KMS-11 (cell line): ENCODE measurements around the gene PPP2R5B.

Experiments
- H2AFZ ChIP-seq: fragments of 200-600 bp; sonication (generic); 2 replicates; pipeline ENCODE4 v1.6.1; 2016; ENCODE audit warnings: antibody characterized with exemption, mixed run types, low read depth
- H3K27ac ChIP-seq: fragments of 200-600 bp; sonication (generic); 2 replicates; pipeline ENCODE4 v1.6.1; 2016; ENCODE audit warnings: mild to moderate bottlenecking, mixed run types
- H3K27me3 ChIP-seq: fragments of 200-600 bp; sonication (generic); 2 replicates; pipeline ENCODE4 v1.6.1; 2017; ENCODE audit warnings: mild to moderate bottlenecking, low read depth, mixed run types, moderate library complexity; ENCODE audit not compliant: insufficient read depth
- H3K36me3 ChIP-seq: fragments of 200-600 bp; sonication (generic); 2 replicates; pipeline ENCODE4 v1.6.1; 2017; ENCODE audit warnings: mild to moderate bottlenecking, mixed run types; ENCODE audit not compliant: insufficient read depth
- H3K4me1 ChIP-seq: fragments of 200-600 bp; sonication (generic); 2 replicates; pipeline ENCODE4 v1.6.1; 2016; ENCODE audit warnings: mild to moderate bottlenecking, low read depth, mixed run types; ENCODE audit not compliant: poor library complexity, severe bottlenecking
- H3K4me2 ChIP-seq: fragments of 200-600 bp; sonication (generic); 2 replicates; pipeline ENCODE4 v1.7.0; 2016; ENCODE audit warnings: mild to moderate bottlenecking, mixed run types
- H3K4me3 ChIP-seq: fragments of 200-600 bp; sonication (generic); IDR thresholded peaks from 2 replicates; pipeline ENCODE4 v1.6.1; 2017; ENCODE audit warnings: low read depth, low read length, mixed read lengths; ENCODE audit not compliant: insufficient read depth
- H3K79me2 ChIP-seq: fragments of 200-600 bp; sonication (generic); 2 replicates; pipeline ENCODE4 v1.6.1; 2016; ENCODE audit warnings: low read depth, mixed run types; ENCODE audit not compliant: insufficient read depth
- H3K9ac ChIP-seq: fragments of 200-600 bp; sonication (generic); 2 replicates; pipeline ENCODE4 v1.6.1; 2016; ENCODE audit warnings: mild to moderate bottlenecking, mixed run types
- H4K20me1 ChIP-seq: fragments of 200-600 bp; sonication (generic); 2 replicates; pipeline ENCODE4 v1.6.1; 2016; ENCODE audit warnings: mild to moderate bottlenecking, mixed run types; ENCODE audit not compliant: insufficient read depth
- TF ChIP-seq, protein P1 (sequence below): fragments of 200-600 bp; sonication (generic); conservative IDR thresholded peaks from 2 replicates; pipeline ENCODE4 v1.6.1; 2017; ENCODE audit warnings: low read depth, mild to moderate bottlenecking, antibody characterized with exemption, low read length, moderate library complexity, mixed read lengths

PPP2R5B gene

DNA sequence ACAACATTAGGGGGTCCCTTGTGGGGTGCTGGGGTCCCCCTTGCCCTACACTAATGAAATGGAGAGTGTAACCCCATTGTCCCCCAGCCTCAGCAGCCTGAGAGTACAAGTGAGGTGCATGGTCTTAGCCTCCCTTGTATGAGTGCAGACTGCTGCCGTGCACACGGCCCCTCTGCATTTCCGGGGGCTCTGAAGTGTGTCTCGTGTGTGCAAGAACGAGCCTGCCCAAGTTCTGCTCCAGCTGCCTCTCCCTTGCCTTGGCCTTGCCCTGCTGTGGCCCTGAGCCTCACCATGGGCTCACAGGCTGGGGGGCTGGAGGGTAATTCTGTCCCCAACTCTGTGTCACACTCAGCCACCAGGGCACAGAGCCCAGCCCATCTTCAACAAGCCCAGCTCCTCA lies 40.9 kb upstream of the PPP2R5B start:
- no peak overlapping the region for H3K9ac ChIP-seq
- no peak overlapping the region for H3K27ac ChIP-seq
- no peaks in the 10 kb centered on the region for H3K27me3 ChIP-seq
- no peaks in the 10 kb centered on the region for H4K20me1 ChIP-seq
- TF ChIP-seq, protein P1, sequence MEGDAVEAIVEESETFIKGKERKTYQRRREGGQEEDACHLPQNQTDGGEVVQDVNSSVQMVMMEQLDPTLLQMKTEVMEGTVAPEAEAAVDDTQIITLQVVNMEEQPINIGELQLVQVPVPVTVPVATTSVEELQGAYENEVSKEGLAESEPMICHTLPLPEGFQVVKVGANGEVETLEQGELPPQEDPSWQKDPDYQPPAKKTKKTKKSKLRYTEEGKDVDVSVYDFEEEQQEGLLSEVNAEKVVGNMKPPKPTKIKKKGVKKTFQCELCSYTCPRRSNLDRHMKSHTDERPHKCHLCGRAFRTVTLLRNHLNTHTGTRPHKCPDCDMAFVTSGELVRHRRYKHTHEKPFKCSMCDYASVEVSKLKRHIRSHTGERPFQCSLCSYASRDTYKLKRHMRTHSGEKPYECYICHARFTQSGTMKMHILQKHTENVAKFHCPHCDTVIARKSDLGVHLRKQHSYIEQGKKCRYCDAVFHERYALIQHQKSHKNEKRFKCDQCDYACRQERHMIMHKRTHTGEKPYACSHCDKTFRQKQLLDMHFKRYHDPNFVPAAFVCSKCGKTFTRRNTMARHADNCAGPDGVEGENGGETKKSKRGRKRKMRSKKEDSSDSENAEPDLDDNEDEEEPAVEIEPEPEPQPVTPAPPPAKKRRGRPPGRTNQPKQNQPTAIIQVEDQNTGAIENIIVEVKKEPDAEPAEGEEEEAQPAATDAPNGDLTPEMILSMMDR, result no peak
- H2AFZ ChIP-seq, result no peak overlapping the region
- H3K36me3 ChIP-seq, result no peaks in the 10 kb centered on the region
- H3K79me2 ChIP-seq, result no peaks in the 10 kb centered on the region
- peaks cover 33% of the 10 kb centered on the region for H3K4me1 ChIP-seq
- no peak overlapping the region for H3K4me2 ChIP-seq
- H3K4me3 ChIP-seq, result no peak overlapping the region

DNA sequence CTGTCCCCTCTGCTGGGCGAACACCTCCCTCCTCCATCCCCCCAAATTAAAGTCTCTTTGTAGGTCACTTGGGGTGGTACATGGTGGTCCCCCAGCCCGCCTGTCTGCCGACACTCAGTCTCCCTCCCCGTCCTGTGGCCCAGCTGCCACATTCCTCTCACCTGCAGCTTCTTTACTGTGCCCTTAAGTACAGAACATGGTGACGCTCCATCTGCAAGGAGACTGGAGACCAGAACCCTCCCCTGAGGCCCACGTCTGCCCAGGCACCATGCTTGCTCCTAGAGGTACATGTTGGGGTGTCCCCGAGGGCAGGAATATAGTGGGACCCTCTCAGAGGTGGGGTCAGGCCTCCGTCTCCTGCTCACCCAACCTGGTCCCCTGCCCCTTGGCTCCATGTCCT lies 40.5 kb upstream of the PPP2R5B start:
- H3K4me1 ChIP-seq, result peaks cover 31% of the 10 kb centered on the region
- H3K9ac ChIP-seq, result no peak overlapping the region
- no peak overlapping the region for H3K4me2 ChIP-seq
- no peaks in the 10 kb centered on the region for H3K27me3 ChIP-seq
- H3K79me2 ChIP-seq, result no peaks in the 10 kb centered on the region
- no peaks in the 10 kb centered on the region for H3K36me3 ChIP-seq
- TF ChIP-seq, protein P1, result no peak
- no peaks in the 10 kb centered on the region for H4K20me1 ChIP-seq
- H3K4me3 ChIP-seq, result no peak overlapping the region
- H2AFZ ChIP-seq, result no peak overlapping the region
- no peak overlapping the region for H3K27ac ChIP-seq

DNA sequence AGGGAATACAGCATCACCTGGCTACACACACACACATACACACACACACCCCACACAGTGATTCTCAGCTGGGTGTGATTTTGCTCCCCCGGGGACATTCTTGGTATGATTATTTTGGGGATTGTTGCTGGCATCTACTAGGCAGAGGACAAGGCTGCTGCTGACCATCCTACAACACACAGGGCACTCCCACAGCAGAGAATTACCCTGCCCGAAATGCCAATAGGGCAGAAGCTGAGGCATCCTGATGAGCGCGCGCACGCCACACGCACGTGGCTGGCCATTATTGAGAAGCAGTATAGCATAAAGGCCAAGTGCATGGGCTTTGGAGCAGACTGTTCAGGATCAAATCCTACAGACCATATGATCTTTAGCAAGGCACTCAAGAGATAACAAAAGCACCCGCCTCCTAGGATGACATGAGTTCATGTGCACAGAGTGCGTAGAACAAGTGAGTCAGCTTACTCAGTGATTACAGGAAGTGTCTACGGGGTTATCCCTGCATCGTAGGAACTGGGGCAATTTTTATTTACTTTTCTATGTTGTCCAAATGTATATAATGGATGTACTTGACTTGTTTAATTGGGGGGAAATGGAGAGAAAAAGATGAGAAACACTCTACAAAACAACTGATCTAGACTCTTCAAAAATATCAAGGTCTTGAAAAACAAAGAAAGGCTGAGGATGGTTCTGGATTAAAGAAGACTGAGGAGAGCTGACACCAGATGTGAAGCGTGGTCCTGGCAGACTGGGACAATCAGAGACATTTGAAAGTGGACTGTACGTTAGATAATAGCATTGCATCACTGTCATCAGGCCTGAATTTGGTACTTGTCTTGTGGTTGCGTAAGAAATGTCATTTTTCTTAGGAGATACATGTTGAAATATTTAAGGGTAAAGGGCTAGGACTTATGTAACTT lies 38.9 kb upstream of the PPP2R5B start:
- TF ChIP-seq, protein P1, result no peak
- Histone ChIP-seq H3K79me2 (no peaks in the 10 kb centered on the region), H3K4me2 (no peak overlapping the region), H3K9ac (no peak overlapping the region), H4K20me1 (no peaks in the 10 kb centered on the region), H3K4me3 (no peak overlapping the region), H3K36me3 (no peaks in the 10 kb centered on the region), H3K27ac (no peak overlapping the region), H3K4me1 (peaks cover 15% of the 10 kb centered on the region), H3K27me3 (no peaks in the 10 kb centered on the region), H2AFZ (no peak overlapping the region)

DNA sequence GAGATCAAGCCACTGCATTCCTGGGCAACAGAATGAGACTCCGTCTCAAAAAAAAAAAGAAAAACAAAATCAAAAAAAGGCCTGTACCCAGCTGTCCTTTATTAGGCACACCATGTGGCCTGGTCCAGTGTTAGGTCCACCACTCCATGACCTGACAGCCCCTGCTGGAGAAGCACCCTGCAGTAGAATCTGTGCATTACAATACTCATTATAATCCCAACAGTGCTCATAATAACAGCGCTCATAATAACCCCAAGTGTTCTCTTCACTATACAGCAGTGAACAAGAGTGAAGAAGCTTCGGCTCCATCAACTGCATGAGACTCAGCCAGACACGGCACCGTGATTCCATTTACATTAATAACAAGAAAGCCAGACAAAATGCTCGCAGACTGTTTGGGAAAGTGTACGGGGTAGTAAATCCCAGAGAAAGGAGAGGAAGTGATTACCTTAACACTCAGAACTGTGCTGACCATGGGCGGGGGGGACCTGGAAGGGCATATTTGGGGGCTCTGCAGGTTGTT lies 37.2 kb upstream of the PPP2R5B start:
- H3K4me1 ChIP-seq, result peaks cover 7% of the 10 kb centered on the region
- no peak overlapping the region for H3K4me2 ChIP-seq
- H2AFZ ChIP-seq, result peak overlapping the region; percentile 68; the same call in 1 of the 2 replicates
- H3K79me2 ChIP-seq, result no peaks in the 10 kb centered on the region
- H4K20me1 ChIP-seq, result no peaks in the 10 kb centered on the region
- TF ChIP-seq, protein P1, result no peak
- no peaks in the 10 kb centered on the region for H3K36me3 ChIP-seq
- H3K27me3 ChIP-seq, result no peaks in the 10 kb centered on the region
- no peak overlapping the region for H3K27ac ChIP-seq
- no peak overlapping the region for H3K4me3 ChIP-seq
- no peak overlapping the region for H3K9ac ChIP-seq
